CD4-positive, CD25-positive, alpha-beta regulatory T cell (primary cell): ENCODE measurements around the gene CCDC93. TPM values are rescaled to one million over a fixed set of nuclear protein-coding genes. Genes with fewer than 3 reads are reported as not detected.
A peak's percentile ranks its signal among the peaks of the same experiment; 100 is the strongest.

ENCODE experiments used
- ATAC-seq, 2 donors: fragments of 150-1000 bp; cut with Tn5 transposase; one replicate each; pipeline ENCODE4 v1.10.0; 2021; ENCODE audit warnings: low read depth in 2 of 2, moderate number of reproducible peaks in 2 of 2, moderate library complexity in 1 of 2
- DNase-seq, 3 donors: peaks; one replicate each; pipeline versions ENCODE4 v3.0.0 to v3.0.0-alpha.2; 2012 to 2022; ENCODE audit warnings: mixed read lengths in 1 of 3
- H3K27ac ChIP-seq: one replicate; pipeline ENCODE4 v1.7.0; 2013; ENCODE audit warnings: mild to moderate bottlenecking, low read length; ENCODE audit not compliant: insufficient read depth, poor library complexity, severe bottlenecking
- H3K27me3 ChIP-seq: one replicate; pipeline ENCODE4 v1.7.0; 2013; ENCODE audit warnings: low read length; ENCODE audit not compliant: control insufficient read depth, insufficient read depth
- H3K36me3 ChIP-seq: one replicate; pipeline ENCODE4 v1.7.0; 2013; ENCODE audit warnings: mild to moderate bottlenecking, low read length, moderate library complexity; ENCODE audit not compliant: control insufficient read depth, insufficient read depth
- H3K4me1 ChIP-seq: 2 replicates; pipeline ENCODE4 v1.7.0; 2013; ENCODE audit warnings: mild to moderate bottlenecking, low read length; ENCODE audit not compliant: insufficient read depth, control insufficient read depth, poor library complexity, severe bottlenecking
- H3K4me3 ChIP-seq: one replicate; pipeline ENCODE4 v1.7.0; 2013; ENCODE audit warnings: low read depth, mild to moderate bottlenecking, low read length, moderate library complexity
- H3K9me3 ChIP-seq, 2 experiments: 1 replicate in 1 of 2; 2 replicates in 1 of 2; pipeline ENCODE4 v1.7.0; 2013; ENCODE audit warnings: low read length in 2 of 2, mild to moderate bottlenecking in 1 of 2, moderate library complexity in 1 of 2; ENCODE audit not compliant: control insufficient read depth in 2 of 2
- H3K27ac Mint-ChIP-seq, 3 donors: one replicate each; pipeline ENCODE4 v1.8.0; 2020 to 2022; ENCODE audit warnings: mild to moderate bottlenecking in 3 of 3, mixed read lengths in 3 of 3, moderate library complexity in 2 of 3
- H3K27me3 Mint-ChIP-seq: one replicate; pipeline ENCODE4 v1.8.0; 2022; ENCODE audit warnings: mild to moderate bottlenecking, mixed read lengths
- H3K36me3 Mint-ChIP-seq: one replicate; pipeline ENCODE4 v1.8.0; 2020; ENCODE audit warnings: mixed read lengths
- H3K4me1 Mint-ChIP-seq, 4 donors: one replicate each; pipeline ENCODE4 v1.8.0; 2020 to 2022; ENCODE audit warnings: mixed read lengths in 4 of 4, mild to moderate bottlenecking in 1 of 4
- H3K4me3 Mint-ChIP-seq, 4 donors: one replicate each; pipeline ENCODE4 v1.8.0; 2020 to 2022; ENCODE audit warnings: mild to moderate bottlenecking in 4 of 4, mixed read lengths in 4 of 4, moderate library complexity in 3 of 4
- H3K9me3 Mint-ChIP-seq, 7 donors: one replicate each; pipeline ENCODE4 v1.8.0; 2020 to 2022; ENCODE audit warnings: mixed read lengths in 7 of 7, mild to moderate bottlenecking in 3 of 7, moderate library complexity in 2 of 7
- polyA plus RNA-seq, 4 donors: library from polyadenylated mRNA; unstranded; fragments of 300-500 nt; fragmentation: Illumina TruSeq; gene quantifications; one replicate each; pipeline ENCODE4 v1.2.3, GENCODE V29; 2021
- total RNA-seq: library from RNA; stranded (reverse); gene quantifications from one replicate; pipeline ENCODE4 v1.2.3, GENCODE V29; 2022

Gene CCDC93
- total and polyA plus RNA-seq, 5 donors from 2014 or later, result 4.6 to 58.9 (median 6.3) TPM

DNA sequence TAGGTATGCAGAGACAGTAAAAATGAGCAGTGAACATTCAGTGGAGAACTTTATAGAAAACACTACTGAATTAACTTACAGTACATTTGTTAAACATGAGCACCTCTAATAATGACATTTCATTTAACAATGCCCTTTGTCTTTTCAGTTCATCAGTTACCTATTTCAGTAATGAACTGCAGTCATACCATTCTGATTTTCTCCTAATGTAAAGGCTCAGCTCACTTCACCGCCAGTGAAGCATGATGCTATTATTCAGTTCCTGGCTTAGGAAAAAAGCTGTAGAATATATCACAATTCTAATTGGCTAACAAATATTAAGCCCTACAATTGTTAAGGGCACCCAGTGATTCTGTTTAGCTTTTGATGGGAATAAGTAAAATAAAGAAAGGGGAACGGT is 37.1 kb upstream of the CCDC93 start:
- Mint-ChIP-seq H3K36me3 (no peaks in the 10 kb centered on the region), H3K4me1 (no peaks in the 10 kb centered on the region), H3K4me3 (no peak overlapping the region), H3K9me3 (no peaks in the 10 kb centered on the region), H3K27ac (no peak overlapping the region), H3K27me3 (peaks cover 38% of the 10 kb centered on the region)
- ATAC-seq (no peak), DNase-seq (no peak)
- H3K9me3 ChIP-seq, result no peaks in the 10 kb centered on the region
- H3K27ac ChIP-seq, result no peak overlapping the region
- no peak overlapping the region for H3K4me3 ChIP-seq
- H3K27me3 ChIP-seq, result peaks cover 29% of the 10 kb centered on the region
- H3K4me1 ChIP-seq, result no peaks in the 10 kb centered on the region
- no peaks in the 10 kb centered on the region for H3K36me3 ChIP-seq

GRCh38 chr2:118050386-118050785 is 36.5 kb upstream of the CCDC93 start:
- DNase-seq, result no peak
- Mint-ChIP-seq H3K27ac (no peak overlapping the region), H3K4me3 (no peak overlapping the region), H3K4me1 (no peaks in the 10 kb centered on the region), H3K36me3 (no peaks in the 10 kb centered on the region), H3K27me3 (peaks cover 32% of the 10 kb centered on the region), H3K9me3 (no peaks in the 10 kb centered on the region)
- Histone ChIP-seq H3K9me3 (no peaks in the 10 kb centered on the region), H3K27ac (no peak overlapping the region), H3K27me3 (peaks cover 28% of the 10 kb centered on the region), H3K36me3 (no peaks in the 10 kb centered on the region), H3K4me1 (no peaks in the 10 kb centered on the region), H3K4me3 (no peak overlapping the region)
- ATAC-seq, result no peak

DNA sequence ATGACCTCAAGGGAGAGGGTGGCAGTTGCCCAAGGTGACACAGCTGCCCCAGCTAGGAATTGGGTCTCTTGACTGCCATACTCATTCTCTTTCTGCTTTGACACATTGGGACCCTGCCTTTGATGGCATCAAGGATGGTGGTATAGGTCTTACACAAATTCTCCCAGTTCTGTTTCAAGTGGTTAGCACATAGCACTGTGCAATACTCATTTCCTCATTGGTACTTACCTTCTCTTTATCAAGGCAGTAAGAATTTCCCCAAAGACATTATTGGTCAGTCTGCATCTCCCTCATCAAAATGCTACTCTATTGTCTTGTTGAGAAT is 35.9 kb upstream of the CCDC93 start:
- DNase-seq, result no peak
- Mint-ChIP-seq H3K4me1 (no peaks in the 10 kb centered on the region), H3K9me3 (no peaks in the 10 kb centered on the region), H3K27me3 (peaks cover 36% of the 10 kb centered on the region), H3K4me3 (no peak overlapping the region), H3K27ac (no peak overlapping the region), H3K36me3 (no peaks in the 10 kb centered on the region)
- H3K4me1 ChIP-seq, result no peaks in the 10 kb centered on the region
- no peak overlapping the region for H3K27ac ChIP-seq
- peaks cover 30% of the 10 kb centered on the region for H3K27me3 ChIP-seq
- no peak for ATAC-seq
- H3K9me3 ChIP-seq, result no peaks in the 10 kb centered on the region
- no peaks in the 10 kb centered on the region for H3K36me3 ChIP-seq
- no peak overlapping the region for H3K4me3 ChIP-seq

DNA sequence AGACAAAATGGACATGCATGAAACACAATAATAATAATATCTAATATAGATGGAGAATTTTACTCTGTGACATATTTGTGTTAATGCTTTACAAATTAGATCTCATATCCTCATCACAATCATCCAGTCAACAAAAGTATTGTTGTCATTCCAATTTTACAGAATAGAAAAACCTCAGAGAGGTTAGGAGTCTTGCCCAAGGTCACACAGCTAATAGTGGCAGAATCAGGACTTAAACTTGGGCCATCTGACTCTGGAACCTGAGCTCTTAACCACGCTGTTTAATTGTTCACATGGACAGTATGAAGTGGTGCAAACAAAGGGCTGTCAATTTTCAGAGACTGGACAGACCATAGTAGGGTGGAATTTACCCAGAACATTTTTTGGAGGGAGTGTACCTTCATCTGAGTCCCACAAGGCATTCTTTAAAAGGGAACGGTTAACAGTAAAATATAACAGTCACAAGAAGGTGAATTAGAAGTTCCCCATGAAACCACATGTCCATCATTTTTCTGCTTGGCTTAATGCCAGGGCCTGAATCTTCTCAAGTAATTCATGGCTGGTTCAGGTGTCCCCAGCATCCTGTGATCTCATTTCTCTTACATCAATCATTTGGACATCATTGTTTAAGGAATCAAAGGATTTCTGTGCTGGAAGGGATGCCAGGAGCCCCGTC is 35.4 kb upstream of the CCDC93 start:
- H3K4me3 Mint-ChIP-seq, result no peak overlapping the region
- peaks cover 32% of the 10 kb centered on the region for H3K27me3 ChIP-seq
- no peak for DNase-seq
- peaks cover 39% of the 10 kb centered on the region for H3K27me3 Mint-ChIP-seq
- no peak overlapping the region for H3K27ac ChIP-seq
- no peaks in the 10 kb centered on the region for H3K4me1 ChIP-seq
- no peaks in the 10 kb centered on the region for H3K9me3 Mint-ChIP-seq
- no peak overlapping the region for H3K27ac Mint-ChIP-seq
- H3K36me3 ChIP-seq, result no peaks in the 10 kb centered on the region
- no peak overlapping the region for H3K4me3 ChIP-seq
- H3K4me1 Mint-ChIP-seq, result no peaks in the 10 kb centered on the region
- H3K36me3 Mint-ChIP-seq, result no peaks in the 10 kb centered on the region
- no peaks in the 10 kb centered on the region for H3K9me3 ChIP-seq
- ATAC-seq, result no peak

GRCh38 chr2:118048401-118048800 is 34.5 kb upstream of the CCDC93 start:
- H3K9me3 ChIP-seq, result no peaks in the 10 kb centered on the region
- peaks cover 32% of the 10 kb centered on the region for H3K27me3 ChIP-seq
- Mint-ChIP-seq H3K27me3 (peaks cover 46% of the 10 kb centered on the region), H3K9me3 (no peaks in the 10 kb centered on the region), H3K4me1 (no peaks in the 10 kb centered on the region), H3K4me3 (peak overlapping the region in 1 of 4 donors; percentile 9), H3K36me3 (no peaks in the 10 kb centered on the region), H3K27ac (no peak overlapping the region)
- H3K4me3 ChIP-seq, result no peak overlapping the region
- ATAC-seq (no peak), DNase-seq (no peak)
- H3K36me3 ChIP-seq, result no peaks in the 10 kb centered on the region
- no peaks in the 10 kb centered on the region for H3K4me1 ChIP-seq
- no peak overlapping the region for H3K27ac ChIP-seq

- Histone ChIP-seq H3K36me3 (no peaks in the 10 kb centered on the region), H3K4me1 (no peaks in the 10 kb centered on the region), H3K9me3 (no peaks in the 10 kb centered on the region), H3K27me3 (peaks cover 32% of the 10 kb centered on the region), H3K4me3 (no peak overlapping the region), H3K27ac (no peak overlapping the region)
- H3K4me3 Mint-ChIP-seq, result no peak overlapping the region
- H3K9me3 Mint-ChIP-seq, result no peaks in the 10 kb centered on the region
- H3K4me1 Mint-ChIP-seq, result no peaks in the 10 kb centered on the region
- ATAC-seq (no peak), DNase-seq (no peak)
- H3K27ac Mint-ChIP-seq, result no peak overlapping the region
- peaks cover 39% of the 10 kb centered on the region for H3K27me3 Mint-ChIP-seq
- no peaks in the 10 kb centered on the region for H3K36me3 Mint-ChIP-seq
Observed at GRCh38 chr2:118047380-118047826, 33.5 kb upstream of the CCDC93 start.

DNA sequence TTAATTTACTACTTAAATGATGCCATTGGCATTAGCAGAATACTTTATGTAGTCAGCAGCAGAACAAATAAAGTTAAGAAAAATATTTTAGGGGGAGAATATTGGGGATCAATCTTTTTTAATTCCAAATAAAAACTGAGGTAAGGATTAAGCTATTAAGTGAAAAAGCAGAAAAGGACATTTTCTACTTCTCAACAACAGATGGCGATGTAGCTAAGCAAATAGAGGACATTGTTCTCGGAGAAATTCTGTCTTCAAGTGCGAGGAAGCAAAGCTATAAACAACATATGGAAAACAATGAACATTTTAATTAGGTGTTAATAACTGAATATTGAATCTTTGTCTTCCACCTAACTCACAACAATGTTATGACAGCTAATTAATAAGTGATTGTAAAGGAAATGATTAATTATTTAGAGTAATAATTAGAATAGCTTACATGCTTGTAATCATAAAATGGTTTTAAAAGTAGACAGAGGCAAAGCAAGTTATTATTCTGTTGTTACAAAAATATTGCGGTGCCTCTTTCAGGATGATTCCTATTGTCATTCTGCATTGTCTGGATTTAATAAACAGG is 32.9 kb upstream of the CCDC93 start:
- Mint-ChIP-seq H3K36me3 (no peaks in the 10 kb centered on the region), H3K9me3 (no peaks in the 10 kb centered on the region), H3K27me3 (peaks cover 44% of the 10 kb centered on the region), H3K4me3 (no peak overlapping the region), H3K27ac (no peak overlapping the region), H3K4me1 (no peaks in the 10 kb centered on the region)
- no peaks in the 10 kb centered on the region for H3K9me3 ChIP-seq
- ATAC-seq, result no peak
- no peak overlapping the region for H3K4me3 ChIP-seq
- H3K27ac ChIP-seq, result no peak overlapping the region
- H3K27me3 ChIP-seq, result peaks cover 28% of the 10 kb centered on the region
- no peaks in the 10 kb centered on the region for H3K36me3 ChIP-seq
- no peaks in the 10 kb centered on the region for H3K4me1 ChIP-seq
- DNase-seq, result peak in 2 of 3 donors; percentile 43 to 51

GRCh38 chr2:118045286-118045685 is 31.4 kb upstream of the CCDC93 start:
- DNase-seq (no peak), ATAC-seq (no peak)
- no peaks in the 10 kb centered on the region for H3K36me3 ChIP-seq
- H3K4me1 ChIP-seq, result no peaks in the 10 kb centered on the region
- H3K27ac ChIP-seq, result no peak overlapping the region
- Mint-ChIP-seq H3K27ac (no peak overlapping the region), H3K9me3 (no peaks in the 10 kb centered on the region), H3K4me3 (no peak overlapping the region), H3K4me1 (no peaks in the 10 kb centered on the region), H3K27me3 (peaks cover 49% of the 10 kb centered on the region), H3K36me3 (no peaks in the 10 kb centered on the region)
- no peaks in the 10 kb centered on the region for H3K9me3 ChIP-seq
- no peak overlapping the region for H3K4me3 ChIP-seq
- H3K27me3 ChIP-seq, result peaks cover 21% of the 10 kb centered on the region
